Chondrocyte (in vitro differentiated cells): ENCODE data around the gene SNAI3. TPM values are rescaled to one million over a fixed set of nuclear protein-coding genes. Genes with fewer than 3 reads are reported as not detected.

Experiments
- DNase-seq: peaks from one replicate; pipeline ENCODE4 v3.0.0; 2021; ENCODE audit warnings: mixed read lengths, low spot score
- H3K27ac Mint-ChIP-seq: one replicate; pipeline ENCODE4 v1.8.0; 2021; ENCODE audit warnings: mild to moderate bottlenecking, moderate library complexity, mixed read lengths; ENCODE audit not compliant: unreplicated experiment
- H3K27me3 Mint-ChIP-seq: 2 replicates; pipeline ENCODE4 v1.8.0; 2021; ENCODE audit warnings: low read depth, mixed read lengths
- H3K36me3 Mint-ChIP-seq: 2 replicates; pipeline ENCODE4 v1.8.0; 2021; ENCODE audit warnings: low read depth, mixed read lengths
- H3K4me1 Mint-ChIP-seq: 2 replicates; pipeline ENCODE4 v1.8.0; 2021; ENCODE audit warnings: low read depth, mild to moderate bottlenecking, mixed read lengths
- H3K4me3 Mint-ChIP-seq: one replicate; pipeline ENCODE4 v1.8.0; 2021; ENCODE audit warnings: mild to moderate bottlenecking, moderate library complexity, mixed read lengths; ENCODE audit not compliant: unreplicated experiment
- H3K9me3 Mint-ChIP-seq: 2 replicates; pipeline ENCODE4 v1.8.0; 2021; ENCODE audit warnings: low read depth, mixed read lengths
- total RNA-seq: library from RNA; stranded (reverse); gene quantifications from 3 replicates; pipeline ENCODE4 v1.2.1, GENCODE V29; 2021
- TF ChIP-seq, protein P1 (sequence below): fragments of 200-600 bp; sonication (generic); IDR thresholded peaks from 2 replicates; pipeline ENCODE4 v1.5.0; 2021; ENCODE audit warnings: antibody characterized with exemption, mild to moderate bottlenecking, moderate library complexity

The SNAI3 gene
- total RNA-seq, 1 donor from 2014 or later: not detected

- H3K27ac Mint-ChIP-seq: no peak overlapping the region
- DNase-seq: no peak
- no peaks in the 10 kb centered on the region for H3K9me3 Mint-ChIP-seq
- TF ChIP-seq, protein P1, sequence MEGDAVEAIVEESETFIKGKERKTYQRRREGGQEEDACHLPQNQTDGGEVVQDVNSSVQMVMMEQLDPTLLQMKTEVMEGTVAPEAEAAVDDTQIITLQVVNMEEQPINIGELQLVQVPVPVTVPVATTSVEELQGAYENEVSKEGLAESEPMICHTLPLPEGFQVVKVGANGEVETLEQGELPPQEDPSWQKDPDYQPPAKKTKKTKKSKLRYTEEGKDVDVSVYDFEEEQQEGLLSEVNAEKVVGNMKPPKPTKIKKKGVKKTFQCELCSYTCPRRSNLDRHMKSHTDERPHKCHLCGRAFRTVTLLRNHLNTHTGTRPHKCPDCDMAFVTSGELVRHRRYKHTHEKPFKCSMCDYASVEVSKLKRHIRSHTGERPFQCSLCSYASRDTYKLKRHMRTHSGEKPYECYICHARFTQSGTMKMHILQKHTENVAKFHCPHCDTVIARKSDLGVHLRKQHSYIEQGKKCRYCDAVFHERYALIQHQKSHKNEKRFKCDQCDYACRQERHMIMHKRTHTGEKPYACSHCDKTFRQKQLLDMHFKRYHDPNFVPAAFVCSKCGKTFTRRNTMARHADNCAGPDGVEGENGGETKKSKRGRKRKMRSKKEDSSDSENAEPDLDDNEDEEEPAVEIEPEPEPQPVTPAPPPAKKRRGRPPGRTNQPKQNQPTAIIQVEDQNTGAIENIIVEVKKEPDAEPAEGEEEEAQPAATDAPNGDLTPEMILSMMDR: no peak
- H3K27me3 Mint-ChIP-seq: no peaks in the 10 kb centered on the region
- peaks cover 6% of the 10 kb centered on the region for H3K36me3 Mint-ChIP-seq
- H3K4me3 Mint-ChIP-seq: no peak overlapping the region
- H3K4me1 Mint-ChIP-seq: peaks cover 9% of the 10 kb centered on the region
These were observed 31.8 kb downstream of the SNAI3 start for GRCh38 chr16:88654363-88655052.

- TF ChIP-seq, protein P1: no peak
- Mint-ChIP-seq H3K27me3 (no peaks in the 10 kb centered on the region), H3K4me1 (peaks cover 15% of the 10 kb centered on the region), H3K27ac (no peak overlapping the region), H3K9me3 (no peaks in the 10 kb centered on the region), H3K4me3 (no peak overlapping the region), H3K36me3 (peaks cover 6% of the 10 kb centered on the region)
- DNase-seq: no peak
These were observed 32.5 kb downstream of the SNAI3 start for GRCh38 chr16:88653596-88654362.

DNA sequence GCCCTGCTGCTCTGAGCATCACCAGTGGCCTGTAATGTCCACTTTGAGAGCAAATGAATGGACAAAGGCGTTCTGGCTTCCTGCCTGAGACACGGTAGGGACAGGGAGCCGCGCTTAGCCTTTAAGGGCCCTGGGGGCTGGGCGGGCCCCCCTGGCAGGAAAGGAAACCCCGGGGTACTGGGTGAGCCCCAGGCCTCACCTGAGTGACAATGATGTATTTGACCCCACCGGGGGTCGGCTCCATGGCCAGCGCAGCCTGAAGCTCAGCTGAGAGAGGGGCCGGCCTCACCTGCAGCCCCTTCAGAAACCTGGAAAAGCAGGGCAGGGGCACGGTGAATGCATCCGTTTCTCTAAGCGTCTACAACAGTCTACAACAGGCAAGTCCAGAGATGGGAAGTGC lies 33.2 kb downstream of the SNAI3 start:
- TF ChIP-seq, protein P1: no peak
- DNase-seq: no peak
- H3K9me3 Mint-ChIP-seq: no peaks in the 10 kb centered on the region
- no peak overlapping the region for H3K27ac Mint-ChIP-seq
- H3K27me3 Mint-ChIP-seq: no peaks in the 10 kb centered on the region
- peaks cover 6% of the 10 kb centered on the region for H3K36me3 Mint-ChIP-seq
- H3K4me1 Mint-ChIP-seq: peaks cover 15% of the 10 kb centered on the region
- H3K4me3 Mint-ChIP-seq: no peak overlapping the region

DNA sequence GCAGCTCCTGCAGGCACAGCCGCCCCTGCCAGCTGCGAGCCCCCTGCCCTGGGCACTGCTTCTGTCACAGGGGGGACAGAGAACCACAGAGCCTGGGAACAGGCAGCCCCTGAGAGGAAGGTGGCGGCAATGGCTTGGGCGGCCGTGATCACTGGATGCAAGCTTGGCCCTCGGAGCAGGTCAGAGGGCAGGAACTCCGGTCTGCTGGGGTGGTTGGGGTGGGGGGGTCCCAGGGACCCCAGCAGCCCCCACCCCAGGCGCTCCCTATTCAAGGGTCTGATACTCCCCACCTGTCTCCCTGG lies 33.6 kb downstream of the SNAI3 start:
- Mint-ChIP-seq H3K27ac (no peak overlapping the region), H3K36me3 (peaks cover 6% of the 10 kb centered on the region), H3K4me3 (no peak overlapping the region), H3K9me3 (no peaks in the 10 kb centered on the region), H3K27me3 (no peaks in the 10 kb centered on the region), H3K4me1 (peaks cover 15% of the 10 kb centered on the region)
- DNase-seq: no peak
- TF ChIP-seq, protein P1: no peak

- H3K36me3 Mint-ChIP-seq: peaks cover 6% of the 10 kb centered on the region
- H3K27me3 Mint-ChIP-seq: no peaks in the 10 kb centered on the region
- no peak for DNase-seq
- H3K9me3 Mint-ChIP-seq: no peaks in the 10 kb centered on the region
- H3K4me3 Mint-ChIP-seq: no peak overlapping the region
- no peak overlapping the region for H3K27ac Mint-ChIP-seq
- H3K4me1 Mint-ChIP-seq: peaks cover 15% of the 10 kb centered on the region
- TF ChIP-seq, protein P1: no peak
These were observed 34.1 kb downstream of the SNAI3 start for GRCh38 chr16:88651989-88652761.
